NAMALWA (cell line): ENCODE data around the gene ICE1.
"Not testable (repeated sequence)": the region's sequence is repeated elsewhere in the genome, so short reads cannot be mapped to it uniquely, and the experiment has no call there.

Source experiments
- DNase-seq: peaks from one replicate; pipeline ENCODE4 v3.0.0-alpha.2; 2015; ENCODE audit warnings: low spot score

ICE1 gene

DNA sequence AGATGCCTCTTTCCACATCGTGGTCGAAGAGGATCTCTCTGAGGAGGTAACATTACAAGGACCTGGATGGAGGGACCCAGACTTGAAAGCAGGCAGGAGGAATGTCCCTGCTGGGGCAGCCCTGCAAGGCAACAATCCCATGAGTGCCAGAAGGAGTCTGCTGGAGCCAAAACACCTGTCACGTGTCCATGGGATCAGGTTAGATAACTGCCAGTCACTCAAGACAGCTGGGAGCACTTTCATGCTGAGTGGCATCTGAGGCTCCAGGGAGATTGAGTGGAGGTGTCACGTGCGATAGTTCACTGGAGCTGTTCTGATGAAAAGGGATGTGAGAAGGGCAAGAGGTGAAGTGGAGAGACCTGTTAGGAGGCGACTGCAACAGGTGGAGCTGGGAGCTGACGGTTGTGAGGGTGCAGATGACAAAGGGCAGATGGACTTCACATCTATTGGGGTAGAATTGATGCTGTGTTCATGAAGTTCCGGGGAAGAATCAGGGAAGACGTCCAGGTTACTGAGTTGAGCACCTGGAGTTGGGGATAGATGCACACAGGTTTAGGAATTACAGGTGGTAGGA, 68.4 kb downstream of the ICE1 start:
- no peak for DNase-seq

DNA sequence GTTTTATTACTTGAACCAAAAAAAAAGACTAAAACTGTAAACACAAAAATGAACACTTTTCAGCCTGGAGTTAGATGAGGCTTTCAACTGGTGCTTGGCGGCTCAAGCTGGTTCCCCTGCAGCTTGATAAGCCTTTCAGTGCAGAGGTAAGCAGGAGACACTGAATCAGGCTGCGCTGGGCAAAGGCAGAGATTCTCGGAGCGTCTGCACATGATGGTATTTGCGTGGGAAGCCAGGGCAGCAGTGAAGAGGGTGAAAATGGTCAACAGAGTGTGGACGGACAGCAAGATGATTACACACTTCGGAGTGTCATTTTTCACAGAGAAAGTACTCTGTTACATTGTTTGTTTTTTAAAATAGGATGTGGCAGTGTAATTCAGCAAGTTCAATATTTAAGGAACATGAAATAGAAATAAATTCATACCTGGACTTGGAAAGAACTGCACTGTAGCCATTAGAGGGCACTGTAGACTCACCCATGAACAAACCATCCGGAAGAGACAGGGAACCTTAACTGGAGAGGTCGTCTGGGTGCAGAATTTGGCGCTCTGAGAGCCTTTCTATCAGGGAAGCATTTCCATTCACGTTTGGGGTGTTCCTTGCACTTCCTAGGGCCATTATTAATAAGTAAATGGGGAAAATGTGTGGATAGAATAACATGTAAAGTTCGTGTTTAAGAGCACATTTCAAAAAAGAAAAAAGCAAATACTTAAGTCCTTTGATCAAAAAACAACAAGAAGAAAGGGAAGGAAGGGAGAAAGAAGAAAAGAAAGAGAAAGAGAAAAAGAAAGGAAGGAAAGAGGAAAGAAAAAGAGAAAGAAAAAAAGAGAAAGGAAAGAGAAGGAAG, 69.8 kb downstream of the ICE1 start:
- peak; percentile 91 for DNase-seq

DNA sequence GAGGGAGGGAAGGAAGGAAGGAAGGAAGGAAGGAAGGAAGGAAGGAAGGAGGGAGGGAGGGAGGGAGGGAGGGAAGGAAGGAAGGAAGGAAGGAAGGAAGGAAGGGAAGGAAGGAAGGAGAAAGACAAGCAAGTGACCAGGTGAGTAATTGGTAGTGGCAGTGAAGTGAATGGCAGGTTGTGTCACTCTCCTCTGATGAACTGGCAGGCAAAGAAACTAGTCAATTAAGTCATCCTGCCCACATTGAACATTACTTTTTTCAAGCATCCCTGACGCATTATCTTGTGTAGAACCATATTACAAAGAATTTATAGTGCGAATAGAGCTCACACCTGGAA, 70.4 kb downstream of the ICE1 start:
- not testable (repeated sequence) for DNase-seq

DNA sequence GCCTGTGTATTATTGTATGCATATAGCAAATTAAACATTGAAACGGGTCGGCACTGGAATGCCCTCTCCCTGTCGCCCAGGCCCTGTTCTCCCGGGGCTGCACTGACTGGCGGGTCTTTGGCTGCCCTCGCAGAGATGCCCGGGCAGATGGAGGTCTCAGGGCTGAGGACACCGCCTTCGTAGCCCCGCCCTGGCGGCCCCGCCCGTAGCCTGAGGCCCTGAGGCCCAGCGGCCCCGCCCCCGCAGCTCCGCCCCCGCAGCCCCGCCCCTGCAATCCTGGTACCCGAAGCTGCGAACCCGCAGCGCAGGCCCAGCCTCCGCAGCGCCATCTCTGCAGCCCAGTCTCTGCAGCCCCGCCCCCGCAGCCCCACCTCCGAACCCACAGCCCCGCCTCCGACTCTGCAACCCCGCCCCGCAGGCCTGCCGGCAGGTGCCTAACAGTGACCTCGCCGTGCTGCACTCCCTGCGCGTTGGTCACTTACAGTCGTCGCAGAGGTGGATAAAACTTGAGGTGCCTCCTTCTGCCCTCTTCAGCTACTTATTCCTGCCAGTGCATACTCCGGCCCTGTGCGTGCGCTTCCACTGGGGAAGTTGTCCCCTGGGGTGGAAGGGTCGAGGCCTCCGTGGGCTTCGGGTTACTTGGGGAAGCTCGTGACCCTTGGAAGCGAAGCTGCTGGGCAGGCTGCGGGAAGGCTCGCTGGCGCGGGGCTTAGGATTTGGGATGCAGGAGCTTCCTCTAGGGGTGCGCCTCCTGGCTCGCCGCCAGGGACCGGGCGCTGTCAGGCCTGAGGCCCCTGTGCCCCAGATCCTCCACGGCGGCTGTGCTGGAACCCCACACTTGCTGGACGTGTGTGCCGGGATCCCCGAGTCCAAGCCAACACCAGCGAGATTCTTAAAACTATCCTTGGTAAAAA, 72.3 kb downstream of the ICE1 start:
- peak; percentile 89 for DNase-seq

DNA sequence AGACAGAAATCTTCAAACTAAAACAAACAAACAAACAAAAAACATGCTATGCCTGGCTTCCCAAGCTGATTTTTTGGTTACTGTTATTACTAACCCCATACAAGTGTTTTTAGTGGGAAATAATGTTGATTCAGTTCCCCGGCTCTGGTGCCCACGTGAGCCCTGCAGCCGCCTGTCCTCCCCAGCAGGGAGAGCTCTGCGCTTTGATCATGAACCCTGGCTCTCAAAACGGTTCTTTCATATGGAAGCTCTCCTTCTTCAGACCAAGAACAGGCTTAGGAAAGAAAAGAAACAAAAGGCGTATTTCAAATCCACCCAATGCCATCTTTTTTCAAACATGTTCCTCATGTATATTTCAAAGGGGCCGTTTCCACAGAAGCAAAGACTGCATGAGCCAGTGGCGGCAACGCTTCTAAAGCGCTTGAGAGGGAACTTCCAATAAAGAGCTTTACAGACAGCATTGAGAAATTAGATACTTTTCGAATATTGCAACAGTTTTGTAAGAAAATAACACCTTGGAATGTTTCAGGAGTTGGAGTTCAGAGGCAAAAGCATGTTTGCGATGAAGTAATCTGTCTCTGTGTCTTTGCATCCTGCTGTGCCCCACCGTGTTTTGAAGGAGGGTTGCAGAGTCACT, 74.8 kb downstream of the ICE1 start:
- peak; percentile 75 for DNase-seq

DNA sequence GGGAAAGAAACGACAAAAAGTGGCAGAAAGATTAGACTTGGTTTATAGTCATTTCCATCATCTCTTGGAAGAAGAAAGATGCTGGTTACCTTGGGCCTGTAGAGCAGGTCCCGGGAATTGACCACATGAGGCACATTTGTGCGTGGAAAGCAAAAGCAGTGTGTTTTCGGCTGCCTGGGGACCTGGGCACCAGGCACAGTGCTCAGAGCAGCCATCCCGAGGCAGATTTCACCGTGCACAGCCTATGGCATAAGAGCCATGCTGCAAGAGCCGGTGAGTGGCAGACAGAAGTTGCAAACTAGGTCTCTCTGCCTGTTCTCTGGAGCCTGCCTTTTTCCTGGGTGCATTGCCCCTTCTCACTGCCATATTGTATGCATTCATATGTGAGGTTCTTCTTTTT, 77.0 kb downstream of the ICE1 start:
- no peak for DNase-seq

DNA sequence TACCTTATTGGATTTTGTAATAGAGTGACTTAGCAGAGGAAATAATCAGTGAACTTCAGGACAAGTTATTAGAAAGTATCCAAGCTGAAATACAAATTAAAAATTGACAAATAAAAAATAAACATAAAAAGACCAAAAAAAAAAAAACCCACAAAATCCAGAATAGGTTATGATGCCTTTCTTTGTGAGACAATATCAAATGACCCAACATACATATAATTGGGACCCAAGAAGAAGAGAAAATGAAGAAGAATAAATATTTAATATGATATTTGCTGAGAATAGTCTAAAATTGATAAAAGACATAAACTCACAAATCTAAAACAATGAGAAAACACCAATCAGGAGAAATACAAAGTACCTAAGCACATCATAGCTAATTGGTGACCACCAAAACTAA, 81.8 kb downstream of the ICE1 start:
- DNase-seq, result no peak

DNA sequence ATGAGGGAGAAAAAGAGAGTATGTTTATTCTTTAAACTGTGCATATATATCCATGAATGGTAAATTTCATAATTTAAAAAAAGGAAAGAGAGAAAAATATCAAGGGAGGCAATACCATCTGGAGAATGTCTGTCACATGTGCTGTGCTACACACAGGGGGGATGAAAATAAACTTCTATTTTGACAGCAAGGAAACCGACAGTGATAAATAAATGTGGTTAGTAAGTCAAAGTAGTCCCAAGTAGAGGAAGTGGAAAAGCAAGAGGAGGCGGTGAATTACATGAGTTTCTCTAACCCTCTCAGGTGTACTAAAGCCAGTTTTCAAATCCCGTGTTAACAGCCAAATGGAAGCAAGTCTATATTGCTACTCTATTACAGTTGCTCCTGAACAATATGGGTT, 83.3 kb downstream of the ICE1 start:
- DNase-seq, result no peak

DNA sequence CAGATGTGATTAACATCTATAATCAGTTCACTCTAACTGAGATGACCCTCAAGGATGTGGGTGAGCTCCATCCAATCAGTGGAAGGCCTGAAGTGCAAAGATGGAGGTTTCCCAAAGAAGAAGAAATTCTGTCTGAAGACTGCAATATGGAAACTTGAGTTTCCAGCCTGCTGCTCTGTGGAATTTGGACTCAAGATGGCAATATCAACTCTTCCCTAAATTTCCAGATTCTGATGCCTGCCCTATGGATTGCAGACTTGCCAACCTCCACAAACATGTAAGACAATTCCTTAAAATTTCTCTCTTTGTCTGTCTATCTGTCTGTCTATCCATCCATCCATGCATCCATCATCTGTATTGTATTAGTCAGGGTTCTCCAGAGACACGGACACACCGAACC, 85.9 kb downstream of the ICE1 start:
- DNase-seq, result no peak

DNA sequence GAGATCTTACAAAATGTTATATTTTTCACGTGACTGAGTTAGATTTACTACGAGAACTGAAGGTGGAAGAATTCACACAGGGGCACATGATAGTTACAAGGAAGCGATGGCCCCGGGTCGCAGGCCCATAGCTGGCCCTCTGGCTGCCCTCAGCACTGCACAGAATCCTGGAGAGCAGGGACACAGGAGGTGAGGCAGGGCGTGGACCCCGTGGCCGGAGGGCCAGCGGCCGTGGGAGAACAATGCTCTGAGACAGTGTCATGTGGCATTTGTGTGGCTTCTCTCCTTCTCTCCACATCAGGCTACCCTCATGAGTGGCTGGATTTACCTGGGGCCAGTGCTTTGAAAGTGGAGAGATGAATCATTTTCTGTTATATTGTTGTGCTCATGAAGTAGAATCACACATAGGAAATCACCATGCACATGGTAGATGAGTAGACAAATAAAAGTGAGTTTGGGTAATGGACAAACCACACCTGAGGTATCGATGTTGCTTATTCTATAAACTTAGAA, 89.5 kb downstream of the ICE1 start:
- DNase-seq, result no peak

DNA sequence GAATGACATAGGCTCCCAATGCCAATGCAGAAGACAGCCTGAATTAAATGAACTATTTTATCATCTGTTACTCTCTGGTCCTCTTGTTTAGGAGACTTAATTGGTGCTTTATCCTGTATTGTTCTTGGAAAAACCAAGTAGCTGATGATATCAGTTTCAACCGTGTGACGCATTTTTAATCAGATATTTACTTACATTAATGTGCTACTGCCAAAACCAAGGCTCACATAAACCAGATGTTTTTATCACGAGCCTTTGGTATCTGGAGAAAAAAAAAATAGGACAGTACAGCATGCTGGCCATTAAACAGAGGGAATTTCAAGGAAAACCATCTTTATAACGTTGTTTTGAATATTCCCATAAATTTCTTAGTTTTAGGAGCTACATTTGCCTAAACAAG, 90.1 kb downstream of the ICE1 start:
- DNase-seq, result no peak

DNA sequence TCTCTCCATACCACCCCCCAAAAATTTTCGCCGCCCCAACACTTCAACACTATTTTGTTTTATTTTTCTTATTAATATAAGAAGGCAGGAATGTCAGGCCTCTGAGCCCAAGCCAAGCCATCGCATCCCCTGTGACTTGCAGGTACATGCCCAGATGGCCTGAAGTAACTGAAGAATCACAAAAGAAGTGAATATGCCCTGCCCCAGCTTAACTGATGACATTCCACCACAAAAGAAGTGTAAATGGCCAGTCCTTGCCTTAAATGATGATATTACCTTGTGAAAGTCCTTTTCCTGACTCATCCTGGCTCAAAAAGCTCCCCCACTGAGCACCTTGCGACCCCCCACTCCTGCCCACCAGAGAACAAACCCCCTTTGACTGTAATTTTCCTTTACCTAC, 98.1 kb downstream of the ICE1 start:
- DNase-seq, result not testable (repeated sequence)

DNA sequence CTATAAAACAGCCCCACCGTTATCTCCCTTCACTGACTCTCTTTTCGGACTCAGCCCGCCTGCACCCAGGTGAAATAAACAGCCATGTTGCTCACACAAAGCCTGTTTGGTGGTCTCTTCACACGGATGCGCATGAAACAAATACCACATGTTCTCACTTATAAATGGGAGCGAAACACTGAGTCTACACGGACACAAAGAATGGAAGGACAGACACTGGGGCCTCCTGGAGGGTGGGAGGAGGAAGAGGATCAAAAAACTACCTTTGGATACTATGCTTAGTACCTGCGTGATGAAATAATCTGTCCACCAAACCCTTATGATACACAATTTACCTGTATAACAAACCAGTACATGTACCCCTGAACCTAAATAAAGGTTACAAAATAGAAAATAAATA, 98.6 kb downstream of the ICE1 start:
- no peak for DNase-seq

DNA sequence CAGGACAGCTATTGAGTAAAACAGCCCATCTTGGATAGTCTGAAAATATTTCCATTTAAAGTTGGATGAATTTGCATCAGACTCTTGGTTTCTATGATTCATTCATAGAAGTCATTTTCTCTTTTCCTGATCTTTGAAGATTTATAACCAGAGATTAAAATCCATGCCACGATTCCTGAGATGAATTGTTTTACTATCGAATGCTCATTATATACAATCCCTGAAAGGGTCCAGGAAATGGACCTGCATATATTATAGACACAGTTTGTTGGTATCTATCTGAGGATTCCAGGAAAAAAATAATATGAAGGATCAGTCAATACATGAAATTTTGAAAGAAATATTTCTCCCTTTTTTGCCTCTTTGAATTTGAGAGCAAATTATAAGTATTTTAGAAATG, 99.0 kb downstream of the ICE1 start:
- DNase-seq, result no peak

DNA sequence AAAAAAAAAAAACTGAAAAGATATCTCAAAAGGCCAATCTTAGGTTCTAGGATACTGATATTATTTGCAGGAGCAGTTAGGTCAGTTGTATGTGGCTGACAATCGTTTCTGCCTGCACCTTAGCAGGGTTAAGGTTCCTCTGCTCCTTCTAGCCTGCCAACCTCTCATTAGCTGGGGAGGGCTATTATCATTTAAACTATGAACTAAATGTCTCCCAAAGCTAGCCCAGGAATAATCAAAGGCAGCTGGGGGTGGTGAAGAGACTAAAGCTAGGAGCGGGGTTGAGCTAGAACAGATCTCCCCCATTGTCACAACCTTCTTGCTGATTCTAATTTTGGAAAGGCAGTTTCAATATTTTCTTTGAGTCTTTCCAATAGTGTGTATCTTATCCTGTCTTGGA, 99.9 kb downstream of the ICE1 start:
- DNase-seq, result no peak

DNA sequence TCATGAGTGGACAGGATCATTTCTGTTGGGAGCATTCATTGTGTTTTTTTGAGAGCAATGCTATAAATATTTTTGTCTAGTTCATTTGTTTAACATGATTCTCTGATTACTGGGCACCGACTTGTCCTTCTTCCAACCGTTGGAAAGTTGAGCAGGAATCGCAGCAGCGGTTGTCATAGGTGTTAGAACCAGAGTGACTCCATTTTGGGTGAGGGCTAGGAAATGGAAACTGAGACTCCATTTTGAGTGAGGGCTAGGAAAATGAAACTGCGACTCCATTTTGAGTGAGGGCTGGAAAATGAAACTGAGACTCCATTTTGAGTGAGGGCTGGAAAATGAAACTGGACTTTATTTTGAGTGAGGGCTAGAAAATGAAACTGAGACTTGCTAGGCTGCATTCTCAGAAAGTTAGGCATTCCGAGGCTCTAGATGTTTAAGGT, 100.6 kb downstream of the ICE1 start:
- DNase-seq, result peak; percentile 77

DNA sequence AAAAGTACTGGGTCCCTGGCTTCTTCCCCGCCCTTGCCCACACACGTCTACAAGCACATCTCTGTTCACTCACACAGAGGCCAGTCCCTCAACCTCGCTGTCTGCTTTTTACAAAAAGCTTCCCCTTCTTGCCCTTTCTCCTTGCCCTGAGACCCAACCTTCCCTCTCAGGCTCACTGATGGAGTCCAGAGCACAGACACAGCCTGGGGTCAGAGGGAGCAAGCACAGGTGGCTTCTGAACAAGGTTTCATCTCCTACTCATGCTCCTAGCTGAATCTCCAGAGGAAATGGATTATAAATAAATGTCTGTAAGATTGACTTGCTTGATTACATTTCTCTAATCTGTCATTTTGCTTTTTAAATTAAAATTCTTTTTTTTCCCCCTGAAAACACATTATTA, 101.8 kb downstream of the ICE1 start:
- no peak for DNase-seq

DNA sequence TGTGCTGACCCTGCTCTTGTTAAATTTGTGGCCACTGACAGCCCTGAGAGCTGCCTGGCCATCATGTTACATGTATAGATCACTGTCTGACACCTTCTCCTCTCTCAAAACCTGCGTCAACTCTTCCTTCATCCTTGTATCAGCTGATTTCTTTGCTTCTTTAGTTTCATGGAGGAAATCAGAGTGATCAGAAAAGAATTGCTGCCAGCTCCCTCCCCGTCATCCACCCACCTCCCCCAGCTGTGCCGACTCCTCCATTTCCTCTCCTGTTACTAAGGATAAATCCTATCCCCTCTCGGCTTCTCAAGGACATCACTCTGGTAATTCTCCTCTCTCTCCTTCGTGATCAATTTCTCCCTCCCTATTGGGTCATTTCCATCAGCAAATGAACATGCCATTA, 108.9 kb downstream of the ICE1 start:
- no peak for DNase-seq

DNA sequence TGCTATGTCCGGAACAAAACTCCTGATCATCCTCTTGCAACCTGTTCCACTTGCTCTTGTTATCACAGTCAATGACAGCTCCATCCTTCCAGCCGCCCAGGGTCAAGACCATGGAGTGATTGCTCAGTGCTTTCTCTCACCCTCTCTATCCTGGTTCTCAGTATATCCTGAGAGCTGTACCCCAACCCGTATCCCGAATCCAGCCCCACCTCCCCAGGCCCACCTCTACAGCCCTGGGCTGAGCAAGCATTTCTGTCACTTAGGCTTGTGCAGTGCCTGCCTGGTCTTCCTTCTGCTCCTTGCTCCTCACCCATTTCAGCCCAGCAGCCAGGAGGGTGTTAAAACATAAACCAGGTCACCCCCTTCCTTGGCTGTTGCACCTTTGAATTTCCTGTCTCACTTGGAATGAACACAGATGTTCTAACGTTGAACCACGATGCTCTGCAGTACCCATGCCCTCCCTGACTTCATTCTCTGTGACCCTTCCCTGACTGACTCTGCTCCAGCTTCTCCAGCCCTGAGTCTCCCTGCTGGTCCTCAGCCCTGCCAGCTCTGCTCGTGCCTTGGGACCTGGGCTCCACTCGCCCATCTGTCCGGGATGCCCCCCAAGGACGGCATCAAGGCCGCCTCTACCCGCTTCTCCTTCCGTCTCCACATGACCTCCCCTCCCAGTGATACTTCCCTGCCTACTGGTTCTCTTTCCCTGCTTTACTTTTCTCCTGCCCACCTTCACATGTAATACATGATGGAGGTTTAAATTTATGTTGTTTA, 110.0 kb downstream of the ICE1 start:
- DNase-seq, result no peak

DNA sequence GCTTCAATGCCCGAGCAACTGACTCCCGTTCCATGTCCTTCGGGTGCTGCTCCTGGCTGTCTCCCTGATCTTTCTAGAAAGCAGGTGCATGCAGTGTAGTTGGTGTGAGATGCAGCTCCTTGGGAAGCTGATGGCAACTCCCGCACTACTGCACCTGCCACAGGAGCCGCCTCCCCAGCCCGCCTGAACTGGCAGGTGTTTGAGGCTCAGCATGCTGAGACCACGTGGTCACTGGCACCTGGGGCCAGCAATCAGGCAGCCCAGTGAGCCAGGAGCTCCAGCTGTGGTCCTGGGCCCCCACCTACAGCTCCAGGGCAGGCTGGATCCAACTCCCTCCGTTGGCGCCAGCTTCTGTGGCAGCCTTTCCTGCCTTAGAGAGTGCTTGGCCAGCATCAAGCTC, 111.5 kb downstream of the ICE1 start:
- DNase-seq, result no peak

DNA sequence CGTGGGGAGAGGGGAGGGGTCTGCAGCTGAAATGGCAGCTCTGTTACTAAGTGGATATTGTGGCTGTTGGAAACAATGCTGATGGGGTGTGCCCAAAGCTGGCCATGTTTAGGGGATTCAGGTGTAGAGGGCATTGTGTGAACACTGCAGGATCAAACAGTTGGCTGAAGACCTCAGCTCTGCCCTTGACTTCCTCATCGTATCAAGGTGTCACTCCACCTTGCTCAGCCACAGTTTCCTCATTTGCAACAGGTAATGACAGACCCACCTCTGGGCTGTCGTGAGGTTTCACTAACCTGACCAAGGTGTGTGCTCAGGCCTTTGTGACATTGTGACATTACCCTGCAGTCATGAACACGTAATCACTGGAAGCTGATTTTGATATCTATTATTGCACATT, 111.9 kb downstream of the ICE1 start:
- DNase-seq, result no peak
